ENCODE measurements around the gene ABCA8.
A peak's percentile ranks its signal among the peaks of the same experiment; 100 is the strongest.

Gene ABCA8

DNA sequence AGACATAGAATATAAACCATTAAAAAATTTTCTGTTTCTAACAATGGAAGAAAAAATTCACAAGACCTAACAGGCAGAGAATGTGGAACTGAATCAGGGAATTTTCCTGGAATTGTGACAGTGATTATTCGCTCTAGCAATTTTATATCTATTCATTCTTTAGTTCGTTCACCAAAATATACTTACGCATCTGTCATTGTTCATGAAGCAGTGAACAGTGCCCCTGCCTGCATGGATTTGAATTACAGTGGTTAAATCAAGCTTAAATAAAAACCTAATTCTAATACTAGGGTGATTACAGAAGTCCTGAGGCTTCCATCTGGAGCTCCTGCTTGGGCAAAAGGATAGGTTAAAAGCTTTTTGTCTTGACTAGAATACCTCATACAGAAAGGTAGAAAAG, 48.6 kb downstream of the ABCA8 start:
- TF ChIP-seq, protein P1, sequence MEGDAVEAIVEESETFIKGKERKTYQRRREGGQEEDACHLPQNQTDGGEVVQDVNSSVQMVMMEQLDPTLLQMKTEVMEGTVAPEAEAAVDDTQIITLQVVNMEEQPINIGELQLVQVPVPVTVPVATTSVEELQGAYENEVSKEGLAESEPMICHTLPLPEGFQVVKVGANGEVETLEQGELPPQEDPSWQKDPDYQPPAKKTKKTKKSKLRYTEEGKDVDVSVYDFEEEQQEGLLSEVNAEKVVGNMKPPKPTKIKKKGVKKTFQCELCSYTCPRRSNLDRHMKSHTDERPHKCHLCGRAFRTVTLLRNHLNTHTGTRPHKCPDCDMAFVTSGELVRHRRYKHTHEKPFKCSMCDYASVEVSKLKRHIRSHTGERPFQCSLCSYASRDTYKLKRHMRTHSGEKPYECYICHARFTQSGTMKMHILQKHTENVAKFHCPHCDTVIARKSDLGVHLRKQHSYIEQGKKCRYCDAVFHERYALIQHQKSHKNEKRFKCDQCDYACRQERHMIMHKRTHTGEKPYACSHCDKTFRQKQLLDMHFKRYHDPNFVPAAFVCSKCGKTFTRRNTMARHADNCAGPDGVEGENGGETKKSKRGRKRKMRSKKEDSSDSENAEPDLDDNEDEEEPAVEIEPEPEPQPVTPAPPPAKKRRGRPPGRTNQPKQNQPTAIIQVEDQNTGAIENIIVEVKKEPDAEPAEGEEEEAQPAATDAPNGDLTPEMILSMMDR (conservative IDR thresholded peaks at IDR 0.05): peak; percentile 75
- no peak overlapping the region for H3K27ac ChIP-seq

DNA sequence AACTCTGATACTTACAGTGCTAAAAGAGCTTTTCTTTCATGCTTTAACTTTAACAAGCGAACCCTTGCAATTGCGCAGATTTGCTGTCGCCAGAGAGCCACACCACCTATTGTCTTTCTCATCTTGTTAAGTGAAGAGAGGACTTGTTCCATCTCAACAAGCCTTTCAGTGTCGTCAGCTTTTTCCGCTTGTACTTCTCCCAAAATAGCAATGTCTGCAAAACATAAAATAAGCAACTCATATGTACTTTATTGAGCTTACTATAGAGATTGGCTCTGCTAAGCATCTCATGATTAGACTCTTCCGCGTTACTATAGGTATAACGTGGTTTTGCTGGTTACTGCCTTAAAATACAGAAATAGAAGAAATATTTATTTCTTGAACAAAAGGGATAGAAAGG, 51.9 kb downstream of the ABCA8 start:
- TF ChIP-seq, protein P1 (conservative IDR thresholded peaks at IDR 0.05): no peak
- H3K27ac ChIP-seq: no peak overlapping the region

DNA sequence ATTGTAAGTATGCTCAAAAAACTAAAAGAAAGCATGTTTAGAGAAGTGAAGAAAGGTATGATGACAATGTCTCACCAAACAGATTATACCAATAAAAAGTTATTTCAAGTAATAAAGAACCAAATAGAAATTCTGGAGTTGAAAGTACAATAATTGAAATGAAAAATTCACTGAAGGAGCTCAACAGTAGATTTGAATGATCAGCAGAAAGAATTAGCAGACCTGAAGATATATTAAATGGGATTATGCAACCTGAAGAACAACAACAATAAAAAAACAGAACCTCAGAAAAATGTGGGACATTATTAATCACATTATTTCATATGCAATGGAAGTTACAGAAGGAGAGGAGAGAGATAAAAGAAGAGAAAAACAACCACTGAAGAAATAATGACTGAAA, 57.6 kb downstream of the ABCA8 start:
- TF ChIP-seq, protein P1 (conservative IDR thresholded peaks at IDR 0.05): no peak
- H3K27ac ChIP-seq: no peak overlapping the region

DNA sequence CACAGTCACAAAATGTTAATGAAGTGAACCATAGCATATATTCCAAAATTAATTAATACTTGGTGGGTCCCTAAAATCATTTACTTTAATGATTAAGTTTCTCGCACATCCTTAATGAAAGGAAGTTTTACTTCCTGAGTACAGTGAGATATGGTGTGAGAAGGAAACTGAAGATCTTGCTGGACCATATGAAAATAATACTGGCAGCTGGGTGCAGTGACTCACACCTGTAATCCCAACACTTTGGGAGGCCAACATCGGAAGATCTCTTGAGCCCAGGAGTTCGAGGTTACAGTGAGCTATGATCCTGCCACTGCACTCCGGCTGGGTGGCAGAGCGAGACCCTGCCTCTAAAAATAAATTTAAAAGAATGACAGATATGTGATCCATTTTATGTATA, 62.5 kb downstream of the ABCA8 start:
- no peak overlapping the region for H3K27ac ChIP-seq
- TF ChIP-seq, protein P1 (conservative IDR thresholded peaks at IDR 0.05): no peak

DNA sequence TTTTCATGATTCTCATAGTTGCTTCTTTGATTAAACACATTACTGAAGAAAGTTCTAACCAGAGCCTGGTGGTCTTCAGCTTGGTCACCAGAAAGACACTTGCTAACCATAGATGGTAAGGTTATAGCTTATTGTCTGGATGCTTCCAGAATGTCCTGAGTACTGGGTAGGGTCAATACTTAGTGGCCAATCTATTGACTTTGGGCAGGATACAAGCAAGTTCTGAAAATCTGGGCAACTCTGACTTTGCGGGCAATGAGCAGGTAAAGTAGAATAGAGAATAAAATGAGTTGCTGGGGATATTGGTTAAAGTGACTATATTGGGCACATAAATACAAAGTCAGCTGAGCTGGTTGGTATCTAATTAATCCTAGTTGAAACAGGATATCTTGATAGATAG, 63.0 kb downstream of the ABCA8 start:
- TF ChIP-seq, protein P1 (conservative IDR thresholded peaks at IDR 0.05): no peak
- H3K27ac ChIP-seq: no peak overlapping the region

DNA sequence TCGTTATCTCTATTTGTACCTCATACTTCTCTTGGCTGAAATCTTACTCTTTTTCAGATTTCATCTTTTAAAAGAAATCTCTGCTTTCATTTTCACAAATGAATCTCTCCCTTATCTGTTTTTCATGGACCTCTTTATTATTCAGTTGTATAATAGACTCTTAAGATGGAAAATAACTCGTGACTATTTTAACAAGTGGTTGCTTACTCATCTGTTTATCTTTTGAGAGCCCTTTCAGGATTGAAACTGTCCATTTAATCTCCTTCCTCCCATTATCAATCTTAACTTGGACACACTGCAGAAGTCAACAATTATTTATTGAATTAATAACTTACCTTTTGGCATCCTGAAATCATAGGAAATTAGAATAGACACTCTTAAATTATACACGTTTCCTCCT, 68.8 kb downstream of the ABCA8 start:
- TF ChIP-seq, protein P1 (conservative IDR thresholded peaks at IDR 0.05): no peak
- H3K27ac ChIP-seq: no peak overlapping the region

DNA sequence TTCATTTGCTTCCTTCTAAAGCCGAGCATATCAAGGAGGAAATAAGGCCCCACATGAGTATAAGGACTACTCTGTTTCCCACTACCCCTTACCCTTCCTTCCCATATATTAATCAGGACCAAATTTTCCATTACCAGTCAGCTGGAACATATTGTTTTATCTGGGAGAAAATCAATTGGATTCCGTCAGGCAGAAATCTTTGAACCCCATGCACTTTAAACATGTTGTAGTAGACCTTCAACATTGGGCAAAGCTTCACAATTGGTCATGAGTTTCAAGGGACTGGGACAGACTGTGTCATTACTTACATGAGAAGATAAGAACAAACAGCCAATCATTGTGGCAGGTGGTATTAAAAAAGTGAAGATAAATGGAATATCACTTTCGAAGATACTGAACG, 70.3 kb downstream of the ABCA8 start:
- no peak overlapping the region for H3K27ac ChIP-seq
- TF ChIP-seq, protein P1 (conservative IDR thresholded peaks at IDR 0.05): no peak
